ENCODE data around the gene RNF113B.

RNF113B gene

GRCh38 chr13:98182153-98182552, 5.1 kb upstream of the RNF113B start:
- TF ChIP-seq CTCF (IDR thresholded peaks at IDR 0.05; ENCODE audit: low read depth, low read length, poor library complexity, severe bottlenecking) (no peak), EZH2phosphoT487 (IDR thresholded peaks at IDR 0.05; ENCODE audit: borderline replicate concordance, low read length) (no peak)
- H3K9me3 ChIP-seq (ENCODE audit: control insufficient read depth, insufficient read depth, low read length) = no peaks in the 10 kb centered on the region
- no peaks in the 10 kb centered on the region for H3K9me2 ChIP-seq (replicated peaks; ENCODE audit: control insufficient read depth, low read length)
- no peak overlapping the region for H3K4me2 ChIP-seq (ENCODE audit: low read length)
- no peak overlapping the region for H3K27ac ChIP-seq (ENCODE audit: low read depth, low read length)
- H3K4me1 ChIP-seq (ENCODE audit: control insufficient read depth, low read length) = no peaks in the 10 kb centered on the region
- no peaks in the 10 kb centered on the region for H3K79me2 ChIP-seq (ENCODE audit: control insufficient read depth, low read length)
- no peaks in the 10 kb centered on the region for H3F3A ChIP-seq (ENCODE audit: control insufficient read depth, insufficient read depth)
- no peaks in the 10 kb centered on the region for H4K20me1 ChIP-seq (ENCODE audit: control insufficient read depth, insufficient read depth, low read depth, low read length)
- no peaks in the 10 kb centered on the region for H3K36me3 ChIP-seq (ENCODE audit: control insufficient read depth, low read length)
- H3K27me3 ChIP-seq (ENCODE audit: control insufficient read depth, low read length) = no peaks in the 10 kb centered on the region
- no peak overlapping the region for H3K4me3 ChIP-seq (ENCODE audit: low read length)

GRCh38 chr13:98181111-98181815, 4.2 kb upstream of the RNF113B start:
- H3K9me3 ChIP-seq (ENCODE audit: control insufficient read depth, insufficient read depth, low read length) = no peaks in the 10 kb centered on the region
- no peaks in the 10 kb centered on the region for H3F3A ChIP-seq (ENCODE audit: control insufficient read depth, insufficient read depth)
- H4K20me1 ChIP-seq (ENCODE audit: control insufficient read depth, insufficient read depth, low read depth, low read length) = no peaks in the 10 kb centered on the region
- no peak overlapping the region for H3K4me2 ChIP-seq (ENCODE audit: low read length)
- H3K79me2 ChIP-seq (ENCODE audit: control insufficient read depth, low read length) = no peaks in the 10 kb centered on the region
- no peak overlapping the region for H3K27ac ChIP-seq (ENCODE audit: low read depth, low read length)
- no peaks in the 10 kb centered on the region for H3K36me3 ChIP-seq (ENCODE audit: control insufficient read depth, low read length)
- no peaks in the 10 kb centered on the region for H3K27me3 ChIP-seq (ENCODE audit: control insufficient read depth, low read length)
- H3K4me1 ChIP-seq (ENCODE audit: control insufficient read depth, low read length) = no peaks in the 10 kb centered on the region
- H3K9me2 ChIP-seq (replicated peaks; ENCODE audit: control insufficient read depth, low read length) = no peaks in the 10 kb centered on the region
- TF ChIP-seq CTCF (IDR thresholded peaks at IDR 0.05; ENCODE audit: low read depth, low read length, poor library complexity, severe bottlenecking) (no peak), EZH2phosphoT487 (IDR thresholded peaks at IDR 0.05; ENCODE audit: borderline replicate concordance, low read length) (no peak)
- H3K4me3 ChIP-seq (ENCODE audit: low read length) = no peak overlapping the region

- H3K79me2 ChIP-seq (ENCODE audit: control insufficient read depth, low read length) = no peaks in the 10 kb centered on the region
- no peaks in the 10 kb centered on the region for H3K9me3 ChIP-seq (ENCODE audit: control insufficient read depth, insufficient read depth, low read length)
- H3F3A ChIP-seq (ENCODE audit: control insufficient read depth, insufficient read depth) = no peaks in the 10 kb centered on the region
- no peaks in the 10 kb centered on the region for H3K4me1 ChIP-seq (ENCODE audit: control insufficient read depth, low read length)
- H3K36me3 ChIP-seq (ENCODE audit: control insufficient read depth, low read length) = no peaks in the 10 kb centered on the region
- no peak overlapping the region for H3K4me3 ChIP-seq (ENCODE audit: low read length)
- no peak for TF ChIP-seq EZH2phosphoT487 (IDR thresholded peaks at IDR 0.05; ENCODE audit: borderline replicate concordance, low read length)
- H3K4me2 ChIP-seq (ENCODE audit: low read length) = no peak overlapping the region
- H3K27ac ChIP-seq (ENCODE audit: low read depth, low read length) = no peak overlapping the region
- H3K9me2 ChIP-seq (replicated peaks; ENCODE audit: control insufficient read depth, low read length) = no peaks in the 10 kb centered on the region
- H4K20me1 ChIP-seq (ENCODE audit: control insufficient read depth, insufficient read depth, low read depth, low read length) = no peaks in the 10 kb centered on the region
- H3K27me3 ChIP-seq (ENCODE audit: control insufficient read depth, low read length) = no peaks in the 10 kb centered on the region
Measured at GRCh38 chr13:98180092-98180491, 3.0 kb upstream of the RNF113B start.

GRCh38 chr13:98175823-98176222, 1.2 kb downstream of the RNF113B start:
- Histone ChIP-seq H3K9me2 (replicated peaks; ENCODE audit: control insufficient read depth, low read length) (no peaks in the 10 kb centered on the region), H3K27me3 (ENCODE audit: control insufficient read depth, low read length) (no peaks in the 10 kb centered on the region), H3K36me3 (ENCODE audit: control insufficient read depth, low read length) (no peaks in the 10 kb centered on the region), H3K4me1 (ENCODE audit: control insufficient read depth, low read length) (no peaks in the 10 kb centered on the region), H3K27ac (ENCODE audit: low read depth, low read length) (no peak overlapping the region), H3K79me2 (ENCODE audit: control insufficient read depth, low read length) (no peaks in the 10 kb centered on the region), H3K4me3 (ENCODE audit: low read length) (no peak overlapping the region), H3F3A (ENCODE audit: control insufficient read depth, insufficient read depth) (no peaks in the 10 kb centered on the region), H3K9me3 (ENCODE audit: control insufficient read depth, insufficient read depth, low read length) (no peaks in the 10 kb centered on the region), H4K20me1 (ENCODE audit: control insufficient read depth, insufficient read depth, low read depth, low read length) (no peaks in the 10 kb centered on the region), H3K4me2 (ENCODE audit: low read length) (no peak overlapping the region)
- TF ChIP-seq EZH2phosphoT487 (IDR thresholded peaks at IDR 0.05; ENCODE audit: borderline replicate concordance, low read length) = no peak
- no peak for TF ChIP-seq CTCF (IDR thresholded peaks at IDR 0.05; ENCODE audit: low read depth, low read length, poor library complexity, severe bottlenecking)

Measured in DOHH2 (cell line).